ENCODE results near the gene FOLR2.

FOLR2 gene

DNA sequence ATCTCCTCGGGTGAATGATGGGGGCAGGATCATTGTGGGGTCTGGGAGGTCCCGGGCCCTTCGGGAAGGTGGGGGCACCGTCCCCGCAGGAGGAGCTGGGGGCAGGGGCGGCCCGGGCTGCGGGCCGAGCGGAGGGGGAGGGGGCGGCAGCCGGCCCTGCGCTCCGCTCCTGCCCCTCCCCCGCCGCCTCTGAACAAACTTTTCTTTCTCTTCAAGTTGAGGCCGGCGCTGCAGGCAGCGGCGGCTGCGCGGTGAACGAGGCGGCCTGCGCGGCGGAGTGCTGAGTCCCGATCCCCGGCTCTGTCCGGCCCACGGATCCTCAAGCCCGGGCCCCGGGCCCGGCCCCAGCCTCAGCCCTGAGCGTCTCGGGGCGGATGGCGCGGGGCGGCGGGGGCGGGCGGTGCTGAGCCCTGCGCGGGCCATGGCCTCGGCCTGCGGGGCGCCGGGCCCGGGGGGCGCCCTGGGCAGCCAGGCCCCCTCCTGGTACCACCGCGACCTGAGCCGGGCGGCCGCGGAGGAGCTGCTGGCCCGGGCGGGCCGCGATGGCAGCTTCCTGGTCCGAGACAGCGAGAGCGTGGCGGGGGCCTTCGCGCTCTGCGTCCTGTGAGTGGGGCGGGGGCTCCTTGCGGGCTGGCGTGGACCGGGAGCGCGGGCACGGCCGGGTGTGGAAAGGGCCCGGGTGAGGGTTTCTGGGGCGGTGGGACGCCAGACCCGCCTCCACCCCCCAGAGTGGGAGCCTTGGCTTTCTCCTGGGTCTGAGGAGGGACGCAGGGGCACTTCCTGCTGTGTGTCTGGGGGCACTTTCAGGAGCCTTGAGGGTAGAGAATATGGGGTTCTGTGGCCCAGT, 8.2 kb downstream of the FOLR2 start, which contains the start of gene INPPL1:
Gene INPPL1, plus strand, starts transcription at position 204 of the 847 bp plus-strand sequence. Its CDS starts 218 bp downstream, at position 422.
- TF ChIP-seq POU2F2 (IDR thresholded peaks at IDR 0.05; ENCODE audit: low read depth, low read length) (no peak), POLR2AphosphoS5 (IDR thresholded peaks at IDR 0.05; ENCODE audit: low read depth, low read length) (no peak), POLR2A (IDR thresholded peaks at IDR 0.05; ENCODE audit: low read depth, low read length) (no peak), PAX5 (IDR thresholded peaks at IDR 0.05; ENCODE audit: insufficient read depth, low read length, severe bottlenecking) (no peak), TAF1 (IDR thresholded peaks at IDR 0.05; ENCODE audit: low read depth, low read length) (no peak), SPI1 (IDR thresholded peaks at IDR 0.05; ENCODE audit: low read depth, low read length) (no peak)
- FAIRE-seq (peak; percentile 45), DNase-seq (ENCODE audit: insufficient read length, low spot score) (no peak)

- DNase-seq (ENCODE audit: insufficient read length, low spot score) (no peak), FAIRE-seq (peak; percentile 82)
- TF ChIP-seq POLR2AphosphoS5 (IDR thresholded peaks at IDR 0.05; ENCODE audit: low read depth, low read length) (0 out of 2 replicates have a peak, but pooled peaks have one; percentile 47), PAX5 (IDR thresholded peaks at IDR 0.05; ENCODE audit: insufficient read depth, low read length, severe bottlenecking) (no peak)
Measured at GRCh38 chr11:72225411-72225951, 8.9 kb downstream of the FOLR2 start.

GRCh38 chr11:72226701-72227100, 10.1 kb downstream of the FOLR2 start:
- DNase-seq (ENCODE audit: insufficient read length, low spot score) = no peak
- no peak for TF ChIP-seq POU2F2 (IDR thresholded peaks at IDR 0.05; ENCODE audit: low read depth, low read length)
- no peak for TF ChIP-seq PAX5 (IDR thresholded peaks at IDR 0.05; ENCODE audit: insufficient read depth, low read length, severe bottlenecking)
- TF ChIP-seq POLR2A (IDR thresholded peaks at IDR 0.05; ENCODE audit: low read depth, low read length) = no peak
- TF ChIP-seq TAF1 (IDR thresholded peaks at IDR 0.05; ENCODE audit: low read depth, low read length) = no peak
- no peak for TF ChIP-seq POLR2AphosphoS5 (IDR thresholded peaks at IDR 0.05; ENCODE audit: low read depth, low read length)
- TF ChIP-seq SPI1 (IDR thresholded peaks at IDR 0.05; ENCODE audit: low read depth, low read length) = no peak
- FAIRE-seq = no peak

DNA sequence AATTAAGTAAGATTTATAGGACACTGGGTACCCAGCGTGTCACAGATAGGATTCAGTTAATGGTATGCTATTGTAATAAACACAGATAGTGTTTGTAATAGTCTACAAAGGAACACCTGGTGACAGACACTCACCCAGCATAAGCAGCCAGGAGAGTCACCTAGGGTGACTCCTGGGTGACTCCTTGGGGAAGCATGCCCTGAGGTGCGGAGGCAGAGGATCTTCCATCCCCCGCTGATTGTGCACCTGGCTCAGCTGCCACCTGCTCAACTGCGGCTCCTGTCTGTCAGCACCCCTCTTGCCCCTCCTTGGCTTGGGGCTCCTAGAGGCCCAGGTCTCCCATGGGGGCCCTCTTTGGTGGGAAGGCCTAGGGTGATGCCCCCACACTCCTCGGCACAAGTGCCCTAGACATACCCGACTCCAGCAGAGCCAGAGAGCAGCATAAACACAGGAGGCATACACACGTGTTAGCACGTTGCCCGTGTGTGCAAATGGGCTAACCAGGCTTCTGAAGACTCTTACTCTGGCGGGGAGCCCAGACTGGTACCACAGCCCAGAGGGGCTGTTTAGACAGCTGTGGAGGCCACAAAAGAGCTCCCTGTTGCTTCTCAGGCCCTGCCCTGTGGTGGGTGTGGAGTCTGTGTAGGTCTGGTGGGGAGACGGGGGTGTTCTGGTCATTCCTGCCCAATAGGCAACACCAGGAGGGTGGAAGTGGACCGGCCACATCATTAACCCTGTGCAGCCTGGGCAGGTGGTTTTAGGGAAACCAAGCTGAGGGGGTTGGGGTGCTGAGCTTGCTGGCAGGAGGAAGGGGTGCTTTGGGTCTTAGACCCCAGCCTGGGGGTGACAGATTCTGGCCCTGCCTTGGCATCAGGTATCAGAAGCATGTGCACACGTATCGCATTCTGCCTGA, 11.0 kb downstream of the FOLR2 start:
- DNase-seq (ENCODE audit: insufficient read length, low spot score) = no peak
- TF ChIP-seq TAF1 (IDR thresholded peaks at IDR 0.05; ENCODE audit: low read depth, low read length) (no peak), POU2F2 (IDR thresholded peaks at IDR 0.05; ENCODE audit: low read depth, low read length) (no peak), POLR2A (IDR thresholded peaks at IDR 0.05; ENCODE audit: low read depth, low read length) (no peak), SPI1 (IDR thresholded peaks at IDR 0.05; ENCODE audit: low read depth, low read length) (no peak), POLR2AphosphoS5 (IDR thresholded peaks at IDR 0.05; ENCODE audit: low read depth, low read length) (no peak), PAX5 (IDR thresholded peaks at IDR 0.05; ENCODE audit: insufficient read depth, low read length, severe bottlenecking) (no peak)
- FAIRE-seq = no peak

- FAIRE-seq (no peak), DNase-seq (ENCODE audit: insufficient read length, low spot score) (no peak)
- no peak for TF ChIP-seq SPI1 (IDR thresholded peaks at IDR 0.05; ENCODE audit: low read depth, low read length)
- no peak for TF ChIP-seq POU2F2 (IDR thresholded peaks at IDR 0.05; ENCODE audit: low read depth, low read length)
- TF ChIP-seq POLR2AphosphoS5 (IDR thresholded peaks at IDR 0.05; ENCODE audit: low read depth, low read length) = no peak; the same call in 1 of the 2 replicates
- TF ChIP-seq PAX5 (IDR thresholded peaks at IDR 0.05; ENCODE audit: insufficient read depth, low read length, severe bottlenecking) = no peak
- TF ChIP-seq POLR2A (IDR thresholded peaks at IDR 0.05; ENCODE audit: low read depth, low read length) = no peak
- TF ChIP-seq TAF1 (IDR thresholded peaks at IDR 0.05; ENCODE audit: low read depth, low read length) = no peak
Measured at GRCh38 chr11:72228229-72228843, 11.7 kb downstream of the FOLR2 start.

DNA sequence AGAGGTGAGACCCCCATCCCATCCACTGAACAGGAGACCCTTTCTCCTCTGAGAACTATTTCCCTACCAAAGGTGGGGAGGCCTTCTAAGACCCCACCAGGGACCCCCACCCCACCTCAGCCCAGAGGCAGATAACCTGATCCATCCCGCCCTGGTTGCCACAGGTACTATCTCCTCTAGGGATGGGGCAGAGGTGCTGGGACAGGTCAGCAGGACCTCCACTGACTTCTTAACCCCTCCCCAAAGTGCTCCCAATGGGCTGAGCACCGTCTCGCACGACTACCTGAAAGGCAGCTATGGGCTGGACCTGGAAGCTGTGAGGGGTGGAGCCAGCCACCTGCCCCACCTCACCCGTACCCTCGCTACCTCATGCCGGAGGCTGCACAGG, 12.2 kb downstream of the FOLR2 start:
- TF ChIP-seq TAF1 (IDR thresholded peaks at IDR 0.05; ENCODE audit: low read depth, low read length) (no peak), POLR2A (IDR thresholded peaks at IDR 0.05; ENCODE audit: low read depth, low read length) (no peak), PAX5 (IDR thresholded peaks at IDR 0.05; ENCODE audit: insufficient read depth, low read length, severe bottlenecking) (no peak), POU2F2 (IDR thresholded peaks at IDR 0.05; ENCODE audit: low read depth, low read length) (no peak), SPI1 (IDR thresholded peaks at IDR 0.05; ENCODE audit: low read depth, low read length) (no peak), POLR2AphosphoS5 (IDR thresholded peaks at IDR 0.05; ENCODE audit: low read depth, low read length) (no peak)
- FAIRE-seq = no peak
- DNase-seq (ENCODE audit: insufficient read length, low spot score) = no peak

GRCh38 chr11:72229336-72229924, 12.8 kb downstream of the FOLR2 start:
- TF ChIP-seq POU2F2 (IDR thresholded peaks at IDR 0.05; ENCODE audit: low read depth, low read length) = no peak
- no peak for TF ChIP-seq POLR2AphosphoS5 (IDR thresholded peaks at IDR 0.05; ENCODE audit: low read depth, low read length)
- TF ChIP-seq SPI1 (IDR thresholded peaks at IDR 0.05; ENCODE audit: low read depth, low read length) = no peak
- no peak for TF ChIP-seq POLR2A (IDR thresholded peaks at IDR 0.05; ENCODE audit: low read depth, low read length)
- TF ChIP-seq PAX5 (IDR thresholded peaks at IDR 0.05; ENCODE audit: insufficient read depth, low read length, severe bottlenecking) = no peak
- no peak for TF ChIP-seq TAF1 (IDR thresholded peaks at IDR 0.05; ENCODE audit: low read depth, low read length)
- DNase-seq (ENCODE audit: insufficient read length, low spot score) (no peak), FAIRE-seq (no peak)

DNA sequence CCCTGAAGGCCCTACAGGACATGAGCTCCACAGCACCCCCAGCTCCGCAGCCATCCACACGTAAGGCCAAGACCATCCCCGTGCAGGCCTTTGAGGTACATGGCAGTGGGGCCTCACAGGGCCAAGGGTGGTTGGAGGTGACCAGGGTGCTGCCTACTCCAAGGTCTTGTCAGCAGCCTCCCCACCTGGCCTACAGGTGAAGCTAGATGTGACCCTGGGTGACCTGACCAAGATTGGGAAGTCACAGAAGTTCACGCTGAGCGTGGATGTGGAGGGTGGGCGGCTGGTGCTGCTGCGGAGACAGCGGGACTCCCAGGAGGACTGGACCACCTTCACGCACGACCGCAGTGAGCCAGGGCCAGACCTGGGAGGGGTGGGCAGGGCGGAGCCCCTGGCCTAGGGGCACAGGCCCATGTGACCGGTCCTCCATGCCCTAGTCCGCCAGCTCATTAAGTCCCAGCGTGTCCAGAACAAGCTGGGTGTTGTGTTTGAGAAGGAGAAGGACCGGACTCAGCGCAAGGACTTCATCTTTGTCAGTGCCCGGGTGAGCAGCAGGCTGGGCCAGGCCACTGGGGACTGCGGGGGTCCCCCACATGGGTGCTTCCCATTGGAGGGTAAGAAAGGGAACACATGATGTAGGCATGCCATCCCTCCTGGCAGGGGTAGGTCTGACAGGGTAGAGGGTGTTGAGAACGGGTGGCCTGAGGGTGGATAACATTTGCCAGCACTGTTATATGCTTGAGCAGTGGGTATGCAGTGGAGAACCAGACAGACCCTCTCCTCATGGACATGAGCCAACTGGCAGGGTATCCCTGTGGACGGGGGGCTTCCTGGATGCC, 13.6 kb downstream of the FOLR2 start:
- no peak for TF ChIP-seq SPI1 (IDR thresholded peaks at IDR 0.05; ENCODE audit: low read depth, low read length)
- TF ChIP-seq TAF1 (IDR thresholded peaks at IDR 0.05; ENCODE audit: low read depth, low read length) = no peak
- no peak for TF ChIP-seq POU2F2 (IDR thresholded peaks at IDR 0.05; ENCODE audit: low read depth, low read length)
- TF ChIP-seq POLR2A (IDR thresholded peaks at IDR 0.05; ENCODE audit: low read depth, low read length) = no peak
- TF ChIP-seq POLR2AphosphoS5 (IDR thresholded peaks at IDR 0.05; ENCODE audit: low read depth, low read length) = no peak
- TF ChIP-seq PAX5 (IDR thresholded peaks at IDR 0.05; ENCODE audit: insufficient read depth, low read length, severe bottlenecking) = no peak
- FAIRE-seq (no peak), DNase-seq (ENCODE audit: insufficient read length, low spot score) (no peak)

All from GM12891 (cell line).